HEK293 (cell line): ENCODE data around the gene MLF2.
A peak's percentile ranks its signal among the peaks of the same experiment; 100 is the strongest.

ENCODE experiments used
- CTCF ChIA-PET: fragments of 350-600 bp; formaldehyde crosslinking; extraction: SDS; loops from one replicate; lab custom pipeline; 2021; ENCODE audit warnings: antibody characterized with exemption; lab: Yijun Ruan, JAX
- POLR2A ChIA-PET: fragments of 300-600 bp; formaldehyde crosslinking; extraction: SDS; loops from one replicate; lab custom pipeline; 2020; ENCODE audit warnings: antibody characterized with exemption, inconsistent platforms; lab: Yijun Ruan, JAX
- H3K27ac ChIP-seq: fragments of 200-500 bp; sonication (Bioruptor generic); 2 replicates; pipeline ENCODE4 v1.5.1; 2014; ENCODE audit warnings: low read depth, low read length, control low read depth, inconsistent platforms; ENCODE audit errors: extremely low read depth
- H3K36me3 ChIP-seq, 2 experiments: fragments of 200-500 bp in 1 of 2; sonication (Bioruptor generic) in 1 of 2; 1 replicate in 1 of 2; 2 replicates in 1 of 2; pipeline ENCODE4 v1.5.1; 2014 to 2017; ENCODE audit warnings: inconsistent platforms in 2 of 2, low read length in 2 of 2; ENCODE audit not compliant: control insufficient read depth in 2 of 2, insufficient read depth in 1 of 2
- H3K4me1 ChIP-seq: fragments of 200-500 bp; sonication (Bioruptor generic); 2 replicates; pipeline ENCODE4 v1.5.1; 2014; ENCODE audit warnings: mild to moderate bottlenecking, low read length, inconsistent platforms; ENCODE audit not compliant: control insufficient read depth, insufficient read depth
- H3K4me3 ChIP-seq: 2 replicates; pipeline ENCODE4 v1.5.1; 2011; ENCODE audit warnings: low read depth, mild to moderate bottlenecking, control low read depth, low read length, moderate library complexity
- H3K9me3 ChIP-seq: fragments of 200-500 bp; sonication (Bioruptor generic); 2 replicates; pipeline ENCODE4 v1.5.1; 2014; ENCODE audit warnings: low read depth, low read length, inconsistent platforms; ENCODE audit not compliant: control insufficient read depth, insufficient read depth
- BCL11B ChIP-seq: fragments of 450-650 bp; formaldehyde crosslinking; IDR thresholded peaks from 2 replicates; pipeline ENCODE4 v1.5.1; 2016; ENCODE audit warnings: low read depth, missing biosample characterization, missing genetic modification characterization
- GLIS2 ChIP-seq: fragments of 450-650 bp; formaldehyde crosslinking; IDR thresholded peaks from 2 replicates; pipeline ENCODE4 v1.5.1; 2016; ENCODE audit warnings: missing biosample characterization, missing genetic modification characterization
- ZFP69B ChIP-seq: fragments of 450-650 bp; formaldehyde crosslinking; IDR thresholded peaks from 2 replicates; pipeline ENCODE4 v1.5.1; 2016; ENCODE audit warnings: missing biosample characterization, missing genetic modification characterization
- ZNF112 ChIP-seq: fragments of 450-650 bp; formaldehyde crosslinking; IDR thresholded peaks from 2 replicates; pipeline ENCODE4 v1.5.0; 2017; ENCODE audit warnings: missing biosample characterization, missing genetic modification characterization
- ZNF274 ChIP-seq, 2 experiments: fragments of 200-500 bp in 1 of 2; fragments of 450-650 bp in 1 of 2; sonication (Bioruptor generic) in 1 of 2; formaldehyde crosslinking in 1 of 2; IDR thresholded peaks; 2 replicates each; pipeline versions ENCODE4 v1.5.1 to v1.6.1; 2014 to 2016; ENCODE audit warnings: borderline replicate concordance in 1 of 2, inconsistent platforms in 1 of 2, low read length in 1 of 2, missing biosample characterization in 1 of 2, missing genetic modification characterization in 1 of 2
- ZNF423 ChIP-seq: fragments of 450-650 bp; formaldehyde crosslinking; IDR thresholded peaks from 2 replicates; pipeline ENCODE4 v1.5.1; 2016; ENCODE audit warnings: missing biosample characterization, missing genetic modification characterization
- ZNF785 ChIP-seq: fragments of 450-650 bp; formaldehyde crosslinking; IDR thresholded peaks from 2 replicates; pipeline ENCODE4 v1.5.1; 2016; ENCODE audit warnings: missing biosample characterization, missing genetic modification characterization
- ZNF791 ChIP-seq: fragments of 450-650 bp; formaldehyde crosslinking; IDR thresholded peaks from 2 replicates; pipeline ENCODE4 v1.5.1; 2016; ENCODE audit warnings: missing biosample characterization, missing genetic modification characterization
- TF ChIP-seq, protein P1 (sequence below): fragments of 450-650 bp; formaldehyde crosslinking; IDR thresholded peaks from 2 replicates; pipeline ENCODE4 v1.5.1; 2016; ENCODE audit warnings: missing biosample characterization, missing genetic modification characterization
- TF ChIP-seq, protein P2 (sequence below): fragments of 450-650 bp; IDR thresholded peaks from 2 replicates; pipeline ENCODE4 v1.5.1; 2018; ENCODE audit warnings: missing biosample characterization, missing genetic modification characterization
- TF ChIP-seq, protein P3 (sequence below): fragments of 450-650 bp; formaldehyde crosslinking; IDR thresholded peaks from 2 replicates; pipeline ENCODE4 v1.5.1; 2016; ENCODE audit warnings: missing biosample characterization, missing genetic modification characterization, borderline replicate concordance
- TF ChIP-seq, protein P4 (sequence below): fragments of 450-650 bp; formaldehyde crosslinking; IDR thresholded peaks from 2 replicates; pipeline ENCODE4 v1.5.1; 2016; ENCODE audit warnings: missing biosample characterization, missing genetic modification characterization
- TF ChIP-seq, protein P5 (sequence below): fragments of 450-650 bp; formaldehyde crosslinking; IDR thresholded peaks from 2 replicates; pipeline ENCODE4 v1.5.1; 2016; ENCODE audit warnings: missing biosample characterization, missing genetic modification characterization, borderline replicate concordance
- TF ChIP-seq, protein P6 (sequence below): fragments of 450-650 bp; formaldehyde crosslinking; IDR thresholded peaks from 2 replicates; pipeline ENCODE4 v1.5.1; 2016; ENCODE audit warnings: missing biosample characterization, missing genetic modification characterization

The MLF2 gene, protein sequence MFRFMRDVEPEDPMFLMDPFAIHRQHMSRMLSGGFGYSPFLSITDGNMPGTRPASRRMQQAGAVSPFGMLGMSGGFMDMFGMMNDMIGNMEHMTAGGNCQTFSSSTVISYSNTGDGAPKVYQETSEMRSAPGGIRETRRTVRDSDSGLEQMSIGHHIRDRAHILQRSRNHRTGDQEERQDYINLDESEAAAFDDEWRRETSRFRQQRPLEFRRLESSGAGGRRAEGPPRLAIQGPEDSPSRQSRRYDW

DNA sequence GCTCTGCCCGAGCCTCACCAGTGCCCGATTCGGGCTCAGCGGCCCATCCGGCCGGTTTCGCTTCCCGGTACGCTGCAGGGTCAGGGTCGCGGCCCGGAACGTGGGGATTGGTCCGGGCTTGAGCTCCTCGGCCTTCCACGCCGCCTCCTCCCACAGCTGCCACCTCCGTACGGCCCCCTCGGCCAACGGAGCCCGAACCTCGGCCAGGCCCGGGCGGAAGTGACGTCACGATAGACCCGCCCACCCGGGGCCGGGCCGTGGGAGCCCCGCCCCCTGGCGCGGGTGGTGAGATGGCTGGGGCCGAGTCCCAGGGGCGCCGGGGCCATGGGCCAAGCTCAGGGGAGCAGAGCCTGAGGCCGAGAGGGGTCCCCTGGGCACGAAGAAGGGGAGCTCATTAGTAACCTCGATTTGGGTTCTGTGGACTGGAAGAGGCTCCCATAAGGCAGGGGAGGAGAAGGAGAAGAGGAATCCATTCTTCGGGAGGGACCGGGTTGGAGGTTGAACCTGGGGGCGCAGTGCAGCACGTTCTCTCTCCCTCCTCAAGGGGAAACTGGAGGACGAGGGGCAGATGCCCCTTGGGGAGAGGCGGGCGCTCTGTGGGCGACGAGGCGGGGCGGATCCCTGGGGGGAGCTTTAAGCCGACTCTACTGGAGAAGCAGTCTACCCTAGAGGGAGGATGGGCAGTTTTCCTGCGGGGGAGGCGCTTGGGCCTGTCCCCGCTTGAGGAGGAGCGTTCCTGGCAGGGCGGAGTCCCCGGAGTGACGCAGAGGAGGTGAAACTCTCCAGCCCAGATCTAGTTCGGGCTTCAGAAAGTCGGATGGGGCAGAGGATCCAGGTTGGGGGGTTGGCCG is at the start of gene MLF2:
Gene MLF2 (minus strand): TSS at position 221 of the 851 bp plus-strand sequence. CDS start 807 bp downstream, outside the sequence.
- POLR2A ChIA-PET = interaction anchor here (0.6 to 4.2 kb wide), 31 partner anchors 9 to 282 kb away, joined by 3 to 79 read pairs (median 7); partner anchors contain the start of genes C12orf57, CD4, CDCA3 and COPS7A
- Histone ChIP-seq H3K9me3 (no peaks in the 10 kb centered on the region), H3K4me1 (0 out of 2 replicates have a peak, but pooled peaks cover 2% of the 10 kb centered on the region), H3K4me3 (peak within 1 kb of the TSS; percentile 99), H3K36me3 (peaks cover 23 to 40% of the 10 kb centered on the region in 2 experiments), H3K27ac (peak within 1 kb of the TSS; percentile 93)
- CTCF ChIA-PET = interaction anchor here (0.6 to 5.6 kb wide), 45 partner anchors 9 to 253 kb away, joined by 3 to 140 read pairs (median 4); partner anchors contain the start of genes CDCA3, COPS7A, GPR162 and PTMS
- TF ChIP-seq GLIS2 (tag by site-specific recombination) = peak; percentile 99
- no peak for TF ChIP-seq ZNF274 (IDR thresholded peaks at IDR 0.05; ENCODE audit: low read length)
- no peak for TF ChIP-seq ZNF274 (tag by site-specific recombination; IDR thresholded peaks at IDR 0.05; ENCODE audit: borderline replicate concordance)
- TF ChIP-seq, protein P1, sequence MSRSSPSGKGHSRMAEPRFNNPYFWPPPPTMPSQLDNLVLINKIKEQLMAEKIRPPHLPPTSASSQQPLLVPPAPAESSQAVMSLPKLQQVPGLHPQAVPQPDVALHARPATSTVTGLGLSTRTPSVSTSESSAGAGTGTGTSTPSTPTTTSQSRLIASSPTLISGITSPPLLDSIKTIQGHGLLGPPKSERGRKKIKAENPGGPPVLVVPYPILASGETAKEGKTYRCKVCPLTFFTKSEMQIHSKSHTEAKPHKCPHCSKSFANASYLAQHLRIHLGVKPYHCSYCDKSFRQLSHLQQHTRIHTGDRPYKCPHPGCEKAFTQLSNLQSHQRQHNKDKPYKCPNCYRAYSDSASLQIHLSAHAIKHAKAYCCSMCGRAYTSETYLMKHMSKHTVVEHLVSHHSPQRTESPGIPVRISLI = no peak
- TF ChIP-seq, protein P2, sequence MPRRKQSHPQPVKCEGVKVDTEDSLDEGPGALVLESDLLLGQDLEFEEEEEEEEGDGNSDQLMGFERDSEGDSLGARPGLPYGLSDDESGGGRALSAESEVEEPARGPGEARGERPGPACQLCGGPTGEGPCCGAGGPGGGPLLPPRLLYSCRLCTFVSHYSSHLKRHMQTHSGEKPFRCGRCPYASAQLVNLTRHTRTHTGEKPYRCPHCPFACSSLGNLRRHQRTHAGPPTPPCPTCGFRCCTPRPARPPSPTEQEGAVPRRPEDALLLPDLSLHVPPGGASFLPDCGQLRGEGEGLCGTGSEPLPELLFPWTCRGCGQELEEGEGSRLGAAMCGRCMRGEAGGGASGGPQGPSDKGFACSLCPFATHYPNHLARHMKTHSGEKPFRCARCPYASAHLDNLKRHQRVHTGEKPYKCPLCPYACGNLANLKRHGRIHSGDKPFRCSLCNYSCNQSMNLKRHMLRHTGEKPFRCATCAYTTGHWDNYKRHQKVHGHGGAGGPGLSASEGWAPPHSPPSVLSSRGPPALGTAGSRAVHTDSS = no peak; the same call in 1 of the 2 replicates
- no peak for TF ChIP-seq ZNF791
- TF ChIP-seq, protein P3, sequence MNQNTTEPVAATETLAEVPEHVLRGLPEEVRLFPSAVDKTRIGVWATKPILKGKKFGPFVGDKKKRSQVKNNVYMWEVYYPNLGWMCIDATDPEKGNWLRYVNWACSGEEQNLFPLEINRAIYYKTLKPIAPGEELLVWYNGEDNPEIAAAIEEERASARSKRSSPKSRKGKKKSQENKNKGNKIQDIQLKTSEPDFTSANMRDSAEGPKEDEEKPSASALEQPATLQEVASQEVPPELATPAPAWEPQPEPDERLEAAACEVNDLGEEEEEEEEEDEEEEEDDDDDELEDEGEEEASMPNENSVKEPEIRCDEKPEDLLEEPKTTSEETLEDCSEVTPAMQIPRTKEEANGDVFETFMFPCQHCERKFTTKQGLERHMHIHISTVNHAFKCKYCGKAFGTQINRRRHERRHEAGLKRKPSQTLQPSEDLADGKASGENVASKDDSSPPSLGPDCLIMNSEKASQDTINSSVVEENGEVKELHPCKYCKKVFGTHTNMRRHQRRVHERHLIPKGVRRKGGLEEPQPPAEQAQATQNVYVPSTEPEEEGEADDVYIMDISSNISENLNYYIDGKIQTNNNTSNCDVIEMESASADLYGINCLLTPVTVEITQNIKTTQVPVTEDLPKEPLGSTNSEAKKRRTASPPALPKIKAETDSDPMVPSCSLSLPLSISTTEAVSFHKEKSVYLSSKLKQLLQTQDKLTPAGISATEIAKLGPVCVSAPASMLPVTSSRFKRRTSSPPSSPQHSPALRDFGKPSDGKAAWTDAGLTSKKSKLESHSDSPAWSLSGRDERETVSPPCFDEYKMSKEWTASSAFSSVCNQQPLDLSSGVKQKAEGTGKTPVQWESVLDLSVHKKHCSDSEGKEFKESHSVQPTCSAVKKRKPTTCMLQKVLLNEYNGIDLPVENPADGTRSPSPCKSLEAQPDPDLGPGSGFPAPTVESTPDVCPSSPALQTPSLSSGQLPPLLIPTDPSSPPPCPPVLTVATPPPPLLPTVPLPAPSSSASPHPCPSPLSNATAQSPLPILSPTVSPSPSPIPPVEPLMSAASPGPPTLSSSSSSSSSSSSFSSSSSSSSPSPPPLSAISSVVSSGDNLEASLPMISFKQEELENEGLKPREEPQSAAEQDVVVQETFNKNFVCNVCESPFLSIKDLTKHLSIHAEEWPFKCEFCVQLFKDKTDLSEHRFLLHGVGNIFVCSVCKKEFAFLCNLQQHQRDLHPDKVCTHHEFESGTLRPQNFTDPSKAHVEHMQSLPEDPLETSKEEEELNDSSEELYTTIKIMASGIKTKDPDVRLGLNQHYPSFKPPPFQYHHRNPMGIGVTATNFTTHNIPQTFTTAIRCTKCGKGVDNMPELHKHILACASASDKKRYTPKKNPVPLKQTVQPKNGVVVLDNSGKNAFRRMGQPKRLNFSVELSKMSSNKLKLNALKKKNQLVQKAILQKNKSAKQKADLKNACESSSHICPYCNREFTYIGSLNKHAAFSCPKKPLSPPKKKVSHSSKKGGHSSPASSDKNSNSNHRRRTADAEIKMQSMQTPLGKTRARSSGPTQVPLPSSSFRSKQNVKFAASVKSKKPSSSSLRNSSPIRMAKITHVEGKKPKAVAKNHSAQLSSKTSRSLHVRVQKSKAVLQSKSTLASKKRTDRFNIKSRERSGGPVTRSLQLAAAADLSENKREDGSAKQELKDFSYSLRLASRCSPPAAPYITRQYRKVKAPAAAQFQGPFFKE (tag by site-specific recombination) = no peak
- TF ChIP-seq ZNF112 (tag by site-specific recombination) = no peak
- TF ChIP-seq, protein P4, sequence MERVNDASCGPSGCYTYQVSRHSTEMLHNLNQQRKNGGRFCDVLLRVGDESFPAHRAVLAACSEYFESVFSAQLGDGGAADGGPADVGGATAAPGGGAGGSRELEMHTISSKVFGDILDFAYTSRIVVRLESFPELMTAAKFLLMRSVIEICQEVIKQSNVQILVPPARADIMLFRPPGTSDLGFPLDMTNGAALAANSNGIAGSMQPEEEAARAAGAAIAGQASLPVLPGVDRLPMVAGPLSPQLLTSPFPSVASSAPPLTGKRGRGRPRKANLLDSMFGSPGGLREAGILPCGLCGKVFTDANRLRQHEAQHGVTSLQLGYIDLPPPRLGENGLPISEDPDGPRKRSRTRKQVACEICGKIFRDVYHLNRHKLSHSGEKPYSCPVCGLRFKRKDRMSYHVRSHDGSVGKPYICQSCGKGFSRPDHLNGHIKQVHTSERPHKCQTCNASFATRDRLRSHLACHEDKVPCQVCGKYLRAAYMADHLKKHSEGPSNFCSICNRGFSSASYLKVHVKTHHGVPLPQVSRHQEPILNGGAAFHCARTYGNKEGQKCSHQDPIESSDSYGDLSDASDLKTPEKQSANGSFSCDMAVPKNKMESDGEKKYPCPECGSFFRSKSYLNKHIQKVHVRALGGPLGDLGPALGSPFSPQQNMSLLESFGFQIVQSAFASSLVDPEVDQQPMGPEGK (tag by site-specific recombination) = peak; percentile 100
- peak; percentile 99 for TF ChIP-seq ZNF423
- TF ChIP-seq BCL11B = peak; percentile 72; the same call in 1 of the 2 replicates
- TF ChIP-seq, protein P5, sequence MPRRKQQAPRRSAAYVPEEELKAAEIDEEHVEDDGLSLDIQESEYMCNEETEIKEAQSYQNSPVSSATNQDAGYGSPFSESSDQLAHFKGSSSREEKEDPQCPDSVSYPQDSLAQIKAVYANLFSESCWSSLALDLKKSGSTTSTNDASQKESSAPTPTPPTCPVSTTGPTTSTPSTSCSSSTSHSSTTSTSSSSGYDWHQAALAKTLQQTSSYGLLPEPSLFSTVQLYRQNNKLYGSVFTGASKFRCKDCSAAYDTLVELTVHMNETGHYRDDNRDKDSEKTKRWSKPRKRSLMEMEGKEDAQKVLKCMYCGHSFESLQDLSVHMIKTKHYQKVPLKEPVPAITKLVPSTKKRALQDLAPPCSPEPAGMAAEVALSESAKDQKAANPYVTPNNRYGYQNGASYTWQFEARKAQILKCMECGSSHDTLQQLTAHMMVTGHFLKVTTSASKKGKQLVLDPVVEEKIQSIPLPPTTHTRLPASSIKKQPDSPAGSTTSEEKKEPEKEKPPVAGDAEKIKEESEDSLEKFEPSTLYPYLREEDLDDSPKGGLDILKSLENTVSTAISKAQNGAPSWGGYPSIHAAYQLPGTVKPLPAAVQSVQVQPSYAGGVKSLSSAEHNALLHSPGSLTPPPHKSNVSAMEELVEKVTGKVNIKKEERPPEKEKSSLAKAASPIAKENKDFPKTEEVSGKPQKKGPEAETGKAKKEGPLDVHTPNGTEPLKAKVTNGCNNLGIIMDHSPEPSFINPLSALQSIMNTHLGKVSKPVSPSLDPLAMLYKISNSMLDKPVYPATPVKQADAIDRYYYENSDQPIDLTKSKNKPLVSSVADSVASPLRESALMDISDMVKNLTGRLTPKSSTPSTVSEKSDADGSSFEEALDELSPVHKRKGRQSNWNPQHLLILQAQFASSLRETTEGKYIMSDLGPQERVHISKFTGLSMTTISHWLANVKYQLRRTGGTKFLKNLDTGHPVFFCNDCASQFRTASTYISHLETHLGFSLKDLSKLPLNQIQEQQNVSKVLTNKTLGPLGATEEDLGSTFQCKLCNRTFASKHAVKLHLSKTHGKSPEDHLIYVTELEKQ (tag by site-specific recombination) = 0 out of 2 replicates have a peak, but pooled peaks have one; percentile 21
- TF ChIP-seq ZNF785 (tag by site-specific recombination) = no peak
- peak; percentile 20; the same call in 1 of the 2 replicates for TF ChIP-seq ZFP69B (tag by site-specific recombination)
- TF ChIP-seq, protein P6, sequence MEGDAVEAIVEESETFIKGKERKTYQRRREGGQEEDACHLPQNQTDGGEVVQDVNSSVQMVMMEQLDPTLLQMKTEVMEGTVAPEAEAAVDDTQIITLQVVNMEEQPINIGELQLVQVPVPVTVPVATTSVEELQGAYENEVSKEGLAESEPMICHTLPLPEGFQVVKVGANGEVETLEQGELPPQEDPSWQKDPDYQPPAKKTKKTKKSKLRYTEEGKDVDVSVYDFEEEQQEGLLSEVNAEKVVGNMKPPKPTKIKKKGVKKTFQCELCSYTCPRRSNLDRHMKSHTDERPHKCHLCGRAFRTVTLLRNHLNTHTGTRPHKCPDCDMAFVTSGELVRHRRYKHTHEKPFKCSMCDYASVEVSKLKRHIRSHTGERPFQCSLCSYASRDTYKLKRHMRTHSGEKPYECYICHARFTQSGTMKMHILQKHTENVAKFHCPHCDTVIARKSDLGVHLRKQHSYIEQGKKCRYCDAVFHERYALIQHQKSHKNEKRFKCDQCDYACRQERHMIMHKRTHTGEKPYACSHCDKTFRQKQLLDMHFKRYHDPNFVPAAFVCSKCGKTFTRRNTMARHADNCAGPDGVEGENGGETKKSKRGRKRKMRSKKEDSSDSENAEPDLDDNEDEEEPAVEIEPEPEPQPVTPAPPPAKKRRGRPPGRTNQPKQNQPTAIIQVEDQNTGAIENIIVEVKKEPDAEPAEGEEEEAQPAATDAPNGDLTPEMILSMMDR (tag by site-specific recombination) = no peak; the same call in 1 of the 2 replicates
